ENCODE results near the gene BPNT1. TPM values are rescaled to one million over a fixed set of nuclear protein-coding genes. Genes with fewer than 3 reads are reported as not detected.
"Not testable (repeated sequence)": the region's sequence is repeated elsewhere in the genome, so short reads cannot be mapped to it uniquely, and the experiment has no call there.

BPNT1 gene
- total RNA-seq, 1 donor from 2014 or later = 21.4 TPM

DNA sequence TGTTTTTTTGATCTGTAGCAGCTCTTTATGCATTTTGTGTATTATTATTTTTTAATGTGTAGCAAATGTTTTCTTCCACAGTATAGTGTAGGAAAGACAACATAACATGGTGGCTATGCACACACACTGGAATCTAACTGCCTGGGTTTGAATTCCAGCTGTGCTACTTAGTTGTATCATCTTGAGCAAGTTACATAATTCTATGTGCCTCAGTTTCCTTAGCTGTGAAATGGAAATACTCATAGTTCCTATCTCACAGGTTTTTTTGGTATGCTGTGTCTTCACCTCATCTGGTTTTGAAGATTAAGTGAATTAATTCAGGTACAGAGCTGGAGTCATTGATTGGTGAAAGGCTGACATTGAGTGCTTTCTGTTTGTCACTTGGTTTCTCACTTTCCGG is 3.1 kb upstream of the BPNT1 start:
- no peaks in the 10 kb centered on the region for H3K36me3 ChIP-seq (ENCODE audit: control insufficient read depth, insufficient read depth, low read length)
- no peak for DNase-seq (ENCODE audit: low read depth)
- no peaks in the 10 kb centered on the region for H3K27me3 ChIP-seq (ENCODE audit: control insufficient read depth, insufficient read depth, low read length)
- TF ChIP-seq, protein P1, sequence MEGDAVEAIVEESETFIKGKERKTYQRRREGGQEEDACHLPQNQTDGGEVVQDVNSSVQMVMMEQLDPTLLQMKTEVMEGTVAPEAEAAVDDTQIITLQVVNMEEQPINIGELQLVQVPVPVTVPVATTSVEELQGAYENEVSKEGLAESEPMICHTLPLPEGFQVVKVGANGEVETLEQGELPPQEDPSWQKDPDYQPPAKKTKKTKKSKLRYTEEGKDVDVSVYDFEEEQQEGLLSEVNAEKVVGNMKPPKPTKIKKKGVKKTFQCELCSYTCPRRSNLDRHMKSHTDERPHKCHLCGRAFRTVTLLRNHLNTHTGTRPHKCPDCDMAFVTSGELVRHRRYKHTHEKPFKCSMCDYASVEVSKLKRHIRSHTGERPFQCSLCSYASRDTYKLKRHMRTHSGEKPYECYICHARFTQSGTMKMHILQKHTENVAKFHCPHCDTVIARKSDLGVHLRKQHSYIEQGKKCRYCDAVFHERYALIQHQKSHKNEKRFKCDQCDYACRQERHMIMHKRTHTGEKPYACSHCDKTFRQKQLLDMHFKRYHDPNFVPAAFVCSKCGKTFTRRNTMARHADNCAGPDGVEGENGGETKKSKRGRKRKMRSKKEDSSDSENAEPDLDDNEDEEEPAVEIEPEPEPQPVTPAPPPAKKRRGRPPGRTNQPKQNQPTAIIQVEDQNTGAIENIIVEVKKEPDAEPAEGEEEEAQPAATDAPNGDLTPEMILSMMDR (IDR thresholded peaks at IDR 0.05; ENCODE audit: insufficient read depth, low read length, poor library complexity, severe bottlenecking) = no peak
- no peak overlapping the region for H3K4me3 ChIP-seq (ENCODE audit: low read depth, low read length)

DNA sequence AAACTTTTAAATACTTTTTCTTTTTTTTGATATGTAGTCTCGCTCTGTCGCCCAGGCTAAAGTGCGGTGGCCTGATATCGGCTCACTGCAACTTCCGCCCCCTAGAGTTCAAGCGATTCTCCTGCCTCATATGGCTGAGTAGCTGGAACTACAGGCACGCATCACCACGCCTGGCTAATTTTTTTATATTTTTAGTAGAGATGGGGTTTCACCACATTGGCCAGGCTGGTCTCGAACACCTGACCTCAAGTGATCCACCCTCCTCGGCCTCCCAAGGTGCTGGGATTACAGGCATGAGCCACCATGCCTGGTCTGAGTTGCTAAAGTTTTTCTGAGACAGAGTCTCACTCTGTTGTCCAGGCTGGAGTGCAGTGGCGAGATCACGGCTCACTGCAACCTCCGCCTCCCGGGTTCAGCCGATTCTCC is 3.3 kb downstream of the BPNT1 start:
- TF ChIP-seq, protein P1 (IDR thresholded peaks at IDR 0.05; ENCODE audit: insufficient read depth, low read length, poor library complexity, severe bottlenecking) = peak; percentile 6
- H3K27me3 ChIP-seq (ENCODE audit: control insufficient read depth, insufficient read depth, low read length); H3K4me3 ChIP-seq (ENCODE audit: low read depth, low read length); DNase-seq (ENCODE audit: low read depth); H3K36me3 ChIP-seq (ENCODE audit: control insufficient read depth, insufficient read depth, low read length): not testable (repeated sequence)

DNA sequence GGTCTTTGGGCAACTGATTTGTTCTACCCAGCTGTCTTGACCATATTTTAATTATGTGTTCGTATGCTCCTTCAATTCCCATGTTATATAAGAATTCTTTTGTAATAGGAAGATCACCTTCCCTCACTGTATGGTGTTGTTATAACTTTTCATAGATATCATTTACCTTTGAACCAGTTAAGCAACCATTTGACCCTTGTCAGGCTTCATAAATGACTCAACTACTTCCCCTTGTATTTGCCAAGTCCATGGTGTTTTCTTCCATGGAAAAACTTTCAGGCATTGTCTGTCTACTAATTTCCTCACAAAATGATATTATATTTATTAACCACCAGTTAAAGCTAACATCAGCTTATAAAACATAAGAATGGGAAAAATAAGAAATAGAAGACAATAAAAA is 5.1 kb downstream of the BPNT1 start:
- no peak overlapping the region for H3K4me3 ChIP-seq (ENCODE audit: low read depth, low read length)
- TF ChIP-seq, protein P1 (IDR thresholded peaks at IDR 0.05; ENCODE audit: insufficient read depth, low read length, poor library complexity, severe bottlenecking) = no peak
- no peaks in the 10 kb centered on the region for H3K27me3 ChIP-seq (ENCODE audit: control insufficient read depth, insufficient read depth, low read length)
- DNase-seq (ENCODE audit: low read depth) = no peak
- no peaks in the 10 kb centered on the region for H3K36me3 ChIP-seq (ENCODE audit: control insufficient read depth, insufficient read depth, low read length)

DNA sequence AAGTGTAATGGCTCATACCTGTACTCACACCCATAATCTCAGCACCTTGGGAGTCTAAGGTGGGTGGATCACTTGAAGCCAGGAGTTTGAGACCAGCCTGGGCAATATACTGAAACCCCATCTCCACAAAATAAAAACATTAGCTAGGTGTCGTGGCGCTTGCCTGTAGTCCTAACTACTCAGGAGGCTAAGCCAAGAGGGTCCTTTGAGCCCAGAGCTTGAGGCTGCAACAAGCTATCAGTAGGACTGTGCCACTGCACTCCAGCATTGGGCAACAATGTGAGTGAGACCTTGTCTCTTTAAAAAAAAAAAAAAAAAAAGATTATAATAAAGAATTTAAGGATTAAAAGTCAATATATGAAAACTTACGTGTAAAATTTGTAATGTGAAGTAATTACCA is 11.7 kb downstream of the BPNT1 start:
- TF ChIP-seq, protein P1 (IDR thresholded peaks at IDR 0.05; ENCODE audit: insufficient read depth, low read length, poor library complexity, severe bottlenecking) = no peak
- Histone ChIP-seq H3K27me3 (ENCODE audit: control insufficient read depth, insufficient read depth, low read length) (no peaks in the 10 kb centered on the region), H3K36me3 (ENCODE audit: control insufficient read depth, insufficient read depth, low read length) (peaks cover 1% of the 10 kb centered on the region), H3K4me3 (ENCODE audit: low read depth, low read length) (no peak overlapping the region)
- DNase-seq (ENCODE audit: low read depth) = no peak

DNA sequence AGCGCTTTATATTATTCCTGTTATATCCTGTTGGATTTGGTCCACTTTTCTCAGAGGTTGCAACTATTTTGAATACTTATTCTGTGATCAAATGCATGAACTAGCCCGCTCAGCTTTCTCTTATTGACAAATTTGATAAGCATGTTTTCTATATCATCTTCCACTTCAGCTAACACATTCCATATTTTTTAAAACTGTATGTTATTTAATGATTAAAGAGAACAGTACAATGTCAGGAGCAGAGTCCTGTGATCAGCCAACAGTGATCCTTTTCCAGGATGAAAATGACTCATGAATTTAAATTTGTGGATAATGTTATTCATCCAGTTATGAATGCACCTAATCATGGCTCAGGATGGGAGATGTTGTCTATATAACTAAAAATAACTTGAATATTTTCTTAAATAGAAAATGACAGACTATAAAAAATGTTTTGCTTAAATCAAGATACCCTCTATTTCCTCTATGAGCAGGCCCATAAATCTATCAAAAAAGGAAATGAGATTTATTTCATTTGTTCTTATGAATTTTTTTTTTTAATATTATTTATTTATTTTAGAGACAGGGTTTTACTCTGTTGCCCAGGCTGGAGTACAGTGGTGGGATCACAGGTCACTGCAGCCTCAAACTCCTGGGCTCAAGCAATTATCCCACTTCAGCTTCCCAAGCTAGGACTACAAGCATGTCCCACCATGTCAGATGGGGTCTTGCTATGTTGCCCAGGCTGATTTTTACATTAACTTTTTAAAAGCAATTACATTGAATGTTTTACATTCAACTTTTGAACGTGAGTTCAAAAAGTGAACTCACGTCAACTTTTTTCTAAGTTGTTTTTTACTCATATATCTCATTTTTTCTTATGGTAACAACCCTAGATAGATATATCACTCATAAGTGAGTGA is 12.5 kb downstream of the BPNT1 start:
- TF ChIP-seq, protein P1 (IDR thresholded peaks at IDR 0.05; ENCODE audit: insufficient read depth, low read length, poor library complexity, severe bottlenecking) = no peak
- Histone ChIP-seq H3K4me3 (ENCODE audit: low read depth, low read length) (no peak overlapping the region), H3K27me3 (ENCODE audit: control insufficient read depth, insufficient read depth, low read length) (no peaks in the 10 kb centered on the region), H3K36me3 (ENCODE audit: control insufficient read depth, insufficient read depth, low read length) (peaks cover 1% of the 10 kb centered on the region)
- no peak for DNase-seq (ENCODE audit: low read depth)
